Naive B cell (primary cell): ENCODE data around the gene CMSS1. TPM values are rescaled to one million over a fixed set of nuclear protein-coding genes. Genes with fewer than 3 reads are reported as not detected.

Source experiments
- ATAC-seq, 2 donors: fragments of 150-1000 bp; cut with Tn5 transposase; 2 replicates each; pipeline ENCODE4 v1.10.0; 2021; ENCODE audit warnings: low read depth in 2 of 2, mild to moderate bottlenecking in 2 of 2, moderate library complexity in 2 of 2
- DNase-seq: peaks from one replicate; pipeline ENCODE4 v3.0.0; 2022
- H3K27ac Mint-ChIP-seq, 6 donors: one replicate each; pipeline ENCODE4 v1.8.0; 2020 to 2022; ENCODE audit warnings: mild to moderate bottlenecking in 6 of 6, mixed read lengths in 6 of 6, moderate library complexity in 5 of 6, inconsistent platforms in 2 of 6
- H3K27me3 Mint-ChIP-seq, 3 donors: one replicate each; pipeline ENCODE4 v1.8.0; 2021 to 2022; ENCODE audit warnings: mixed read lengths in 3 of 3, mild to moderate bottlenecking in 1 of 3
- H3K36me3 Mint-ChIP-seq, 2 donors: one replicate each; pipeline ENCODE4 v1.8.0; 2020 to 2022; ENCODE audit warnings: mixed read lengths in 2 of 2, inconsistent platforms in 1 of 2, mild to moderate bottlenecking in 1 of 2
- H3K4me1 Mint-ChIP-seq, 3 donors: one replicate each; pipeline ENCODE4 v1.8.0; 2020 to 2022; ENCODE audit warnings: mixed read lengths in 3 of 3, inconsistent platforms in 1 of 3, mild to moderate bottlenecking in 1 of 3, moderate library complexity in 1 of 3
- H3K4me3 Mint-ChIP-seq, 8 donors: one replicate each; pipeline ENCODE4 v1.8.0; 2020 to 2022; ENCODE audit warnings: mild to moderate bottlenecking in 8 of 8, mixed read lengths in 8 of 8, moderate library complexity in 8 of 8, inconsistent platforms in 2 of 8
- H3K9me3 Mint-ChIP-seq, 7 donors: one replicate each; pipeline ENCODE4 v1.8.0; 2020 to 2022; ENCODE audit warnings: mixed read lengths in 7 of 7, mild to moderate bottlenecking in 5 of 7, inconsistent platforms in 2 of 7, moderate library complexity in 1 of 7
- polyA plus RNA-seq, 6 donors: library from polyadenylated mRNA; unstranded; fragments of 300-500 nt; fragmentation: Illumina TruSeq; gene quantifications; one replicate each; pipeline ENCODE4 v1.2.3, GENCODE V29; 2021; ENCODE audit warnings: low read depth in 6 of 6

The CMSS1 gene
- 10 to 100 TPM; 18.6 to 80.3 (median 26.7) TPM for polyA plus RNA-seq

DNA sequence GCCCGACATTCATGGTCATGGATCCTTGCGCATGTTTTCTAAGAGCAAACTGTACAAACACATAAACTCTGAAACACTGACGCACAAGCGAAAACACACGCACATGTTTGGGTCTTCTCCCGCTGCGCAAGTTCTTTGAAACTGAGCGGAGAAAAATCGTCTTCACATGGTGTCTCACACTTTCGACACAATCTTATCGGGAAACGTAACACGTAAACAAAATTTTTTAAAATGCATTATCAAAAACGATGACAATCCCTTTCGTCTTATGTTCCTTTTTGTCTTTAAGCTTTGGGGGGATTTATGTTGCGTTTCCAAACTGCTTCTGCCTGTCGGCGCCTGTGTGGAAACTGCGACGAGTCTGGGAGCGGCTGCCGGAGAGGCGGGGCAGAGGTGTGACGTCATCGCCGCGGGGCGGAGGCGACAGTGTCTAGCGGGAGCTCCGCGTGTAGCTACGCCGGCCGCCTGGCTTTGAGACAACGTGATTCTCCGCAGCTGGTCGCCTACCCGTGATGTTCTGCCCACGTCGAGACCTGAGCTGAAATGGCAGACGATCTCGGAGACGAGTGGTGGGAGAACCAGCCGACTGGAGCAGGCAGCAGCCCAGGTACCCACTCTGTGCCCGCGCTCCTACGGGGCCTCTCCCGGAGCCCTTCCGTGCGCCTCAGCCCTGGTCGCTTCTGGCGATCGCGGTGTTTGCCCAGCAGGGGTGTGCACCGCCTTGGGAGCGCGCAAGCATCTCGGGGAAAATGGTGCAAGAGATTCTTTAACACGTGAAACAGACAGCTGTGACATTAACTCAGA, at the start of gene CMSS1:
Gene CMSS1 (plus strand): TSS at position 426 of the 804 bp plus-strand sequence.
- ATAC-seq (peak; percentile 83 to 88), DNase-seq (peak; percentile 98)
- Mint-ChIP-seq H3K27ac (peak within 1 kb of the TSS; percentile 99 to 100 (median 99)), H3K4me1 (peaks cover 23 to 42% (median 26%) of the 10 kb centered on the region in 3 donors), H3K4me3 (peak within 1 kb of the TSS; percentile 94 to 99 (median 97)), H3K9me3 (no peaks in the 10 kb centered on the region), H3K27me3 (no peaks in the 10 kb centered on the region), H3K36me3 (no peaks in the 10 kb centered on the region)

GRCh38 chr3:99768126-99768525, 49.5 kb upstream of the CMSS1 start:
- Mint-ChIP-seq H3K27ac (no peak overlapping the region), H3K27me3 (peaks cover 7 to 19% (median 9%) of the 10 kb centered on the region in 3 donors), H3K4me3 (no peak overlapping the region), H3K4me1 (no peaks in the 10 kb centered on the region), H3K9me3 (no peaks in the 10 kb centered on the region), H3K36me3 (no peaks in the 10 kb centered on the region)
- DNase-seq (no peak), ATAC-seq (no peak)

DNA sequence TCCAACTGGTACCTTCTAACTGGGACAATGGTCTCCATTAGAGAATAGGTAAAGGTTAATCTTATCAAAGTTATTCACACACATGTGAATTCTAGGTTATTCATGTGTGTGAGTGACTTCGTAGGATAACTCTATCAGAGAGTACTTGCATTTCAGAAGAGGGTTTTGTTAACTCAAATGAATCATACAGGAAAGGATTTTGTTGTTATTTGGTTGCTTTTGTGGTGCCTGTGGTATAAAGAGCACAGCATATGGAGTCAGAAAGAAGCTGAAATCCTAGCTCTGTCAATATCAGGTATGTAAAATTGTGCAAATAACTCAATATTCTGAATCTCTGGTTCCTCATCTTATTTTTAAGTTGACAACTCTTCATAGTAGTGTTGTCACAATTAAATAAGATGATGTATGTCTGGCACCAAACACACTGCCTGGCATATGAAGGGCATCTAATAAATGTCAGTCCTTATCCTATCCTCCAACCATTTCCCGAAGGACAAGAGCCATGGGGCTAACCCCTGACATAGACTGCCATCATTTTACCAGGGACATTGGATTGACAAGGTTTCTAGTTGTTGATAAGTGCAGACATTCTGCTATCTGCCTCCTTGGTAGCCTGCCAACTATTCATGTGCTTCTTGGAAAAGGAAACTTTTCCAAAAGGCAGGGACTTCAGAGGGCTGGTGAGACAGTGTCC, 48.7 kb upstream of the CMSS1 start:
- H3K4me3 Mint-ChIP-seq: no peak overlapping the region

GRCh38 chr3:99772171-99772570, 45.5 kb upstream of the CMSS1 start:
- H3K27ac Mint-ChIP-seq: no peak overlapping the region
- DNase-seq (no peak), ATAC-seq (no peak)
- peaks cover 22 to 28% (median 22%) of the 10 kb centered on the region in 3 donors for H3K27me3 Mint-ChIP-seq
- no peaks in the 10 kb centered on the region for H3K4me1 Mint-ChIP-seq
- no peaks in the 10 kb centered on the region for H3K36me3 Mint-ChIP-seq
- H3K9me3 Mint-ChIP-seq: no peaks in the 10 kb centered on the region
- no peak overlapping the region for H3K4me3 Mint-ChIP-seq

More for the DNA sequence above, 48.7 kb upstream of the CMSS1 start:
- Mint-ChIP-seq H3K27me3 (peaks cover 7 to 19% (median 9%) of the 10 kb centered on the region in 3 donors), H3K9me3 (no peaks in the 10 kb centered on the region), H3K4me1 (no peaks in the 10 kb centered on the region), H3K27ac (no peak overlapping the region), H3K36me3 (no peaks in the 10 kb centered on the region)
- no peak for ATAC-seq
- DNase-seq: no peak

- Mint-ChIP-seq H3K4me3 (no peak overlapping the region), H3K9me3 (no peaks in the 10 kb centered on the region), H3K36me3 (no peaks in the 10 kb centered on the region), H3K27me3 (peaks cover 21 to 28% (median 27%) of the 10 kb centered on the region in 3 donors), H3K27ac (no peak overlapping the region), H3K4me1 (no peaks in the 10 kb centered on the region)
- no peak for ATAC-seq
- DNase-seq: no peak
Measured at GRCh38 chr3:99772671-99773070, 45.0 kb upstream of the CMSS1 start.

GRCh38 chr3:99774467-99774866, 43.2 kb upstream of the CMSS1 start:
- H3K4me1 Mint-ChIP-seq: no peaks in the 10 kb centered on the region
- no peaks in the 10 kb centered on the region for H3K9me3 Mint-ChIP-seq
- no peak for DNase-seq
- no peak for ATAC-seq
- H3K4me3 Mint-ChIP-seq: no peak overlapping the region
- no peak overlapping the region for H3K27ac Mint-ChIP-seq
- peaks cover 17 to 32% (median 29%) of the 10 kb centered on the region in 3 donors for H3K27me3 Mint-ChIP-seq
- H3K36me3 Mint-ChIP-seq: no peaks in the 10 kb centered on the region

- Mint-ChIP-seq H3K9me3 (no peaks in the 10 kb centered on the region), H3K4me3 (no peak overlapping the region)
Measured at GRCh38 chr3:99776516-99777209, 41.0 kb upstream of the CMSS1 start.

GRCh38 chr3:99777210-99777549, 40.5 kb upstream of the CMSS1 start:
- no peaks in the 10 kb centered on the region for H3K4me1 Mint-ChIP-seq
- no peaks in the 10 kb centered on the region for H3K36me3 Mint-ChIP-seq
- ATAC-seq: no peak
- DNase-seq: no peak
- peaks cover 15 to 41% (median 40%) of the 10 kb centered on the region in 3 donors for H3K27me3 Mint-ChIP-seq
- H3K9me3 Mint-ChIP-seq: no peaks in the 10 kb centered on the region
- H3K4me3 Mint-ChIP-seq: no peak overlapping the region
- no peak overlapping the region for H3K27ac Mint-ChIP-seq

More at GRCh38 chr3:99776516-99777209, 41.0 kb upstream of the CMSS1 start:
- no peak overlapping the region for H3K27ac Mint-ChIP-seq
- DNase-seq (no peak), ATAC-seq (no peak)
- H3K36me3 Mint-ChIP-seq: no peaks in the 10 kb centered on the region
- H3K4me1 Mint-ChIP-seq: no peaks in the 10 kb centered on the region
- peaks cover 12 to 37% (median 36%) of the 10 kb centered on the region in 3 donors for H3K27me3 Mint-ChIP-seq

GRCh38 chr3:99777708-99778107, 40.0 kb upstream of the CMSS1 start:
- H3K36me3 Mint-ChIP-seq: no peaks in the 10 kb centered on the region
- H3K9me3 Mint-ChIP-seq: no peaks in the 10 kb centered on the region
- DNase-seq: no peak
- no peak overlapping the region for H3K4me3 Mint-ChIP-seq
- no peak for ATAC-seq
- peaks cover 15 to 41% (median 40%) of the 10 kb centered on the region in 3 donors for H3K27me3 Mint-ChIP-seq
- no peaks in the 10 kb centered on the region for H3K4me1 Mint-ChIP-seq
- no peak overlapping the region for H3K27ac Mint-ChIP-seq

GRCh38 chr3:99780749-99781148, 36.9 kb upstream of the CMSS1 start:
- no peak for DNase-seq
- Mint-ChIP-seq H3K4me3 (no peak overlapping the region), H3K27me3 (peaks cover 25 to 46% (median 45%) of the 10 kb centered on the region in 3 donors), H3K36me3 (no peaks in the 10 kb centered on the region), H3K4me1 (no peaks in the 10 kb centered on the region), H3K9me3 (no peaks in the 10 kb centered on the region), H3K27ac (no peak overlapping the region)
- no peak for ATAC-seq

- no peaks in the 10 kb centered on the region for H3K4me1 Mint-ChIP-seq
Measured at GRCh38 chr3:99781761-99782160, 35.9 kb upstream of the CMSS1 start.

DNA sequence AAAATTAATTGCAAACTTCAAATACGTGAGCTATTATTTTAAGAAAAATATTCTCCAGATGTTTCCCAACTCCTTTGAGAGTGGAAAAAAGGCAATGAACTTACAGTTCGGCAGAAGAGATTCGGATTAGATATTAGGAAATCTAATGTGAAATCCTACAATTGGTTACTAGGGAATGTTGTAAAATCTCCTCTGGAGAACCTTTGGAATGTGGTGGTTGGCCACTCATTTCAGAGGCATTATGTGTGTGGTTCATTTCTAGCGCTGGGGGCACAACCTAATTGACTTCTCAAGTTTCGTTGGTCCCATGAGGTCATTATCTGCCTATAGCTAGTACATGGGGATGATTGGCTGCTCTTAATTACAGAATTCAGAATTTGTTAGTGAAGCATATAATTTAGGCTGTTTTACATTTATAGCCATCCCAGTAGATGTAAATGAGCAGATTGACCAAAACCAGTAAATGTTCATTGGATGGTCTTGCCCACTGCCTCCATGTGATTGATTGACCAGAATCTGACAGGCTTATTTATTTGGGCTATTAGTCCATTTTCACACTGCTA, 34.6 kb upstream of the CMSS1 start:
- Mint-ChIP-seq H3K36me3 (no peaks in the 10 kb centered on the region), H3K27me3 (peaks cover 28 to 41% (median 34%) of the 10 kb centered on the region in 3 donors), H3K4me1 (no peaks in the 10 kb centered on the region)

More at GRCh38 chr3:99781761-99782160, 35.9 kb upstream of the CMSS1 start:
- H3K4me3 Mint-ChIP-seq: no peak overlapping the region
- DNase-seq (no peak), ATAC-seq (no peak)
- no peaks in the 10 kb centered on the region for H3K9me3 Mint-ChIP-seq
- no peaks in the 10 kb centered on the region for H3K36me3 Mint-ChIP-seq
- H3K27me3 Mint-ChIP-seq: peaks cover 28 to 44% (median 43%) of the 10 kb centered on the region in 3 donors
- H3K27ac Mint-ChIP-seq: no peak overlapping the region

GRCh38 chr3:99789011-99789721, 28.5 kb upstream of the CMSS1 start:
- DNase-seq (no peak), ATAC-seq (peak; percentile 67 to 70)
- no peak overlapping the region for H3K27ac Mint-ChIP-seq
- no peak overlapping the region for H3K4me3 Mint-ChIP-seq
- no peaks in the 10 kb centered on the region for H3K4me1 Mint-ChIP-seq
- H3K36me3 Mint-ChIP-seq: no peaks in the 10 kb centered on the region
- H3K27me3 Mint-ChIP-seq: peaks cover 16 to 23% (median 18%) of the 10 kb centered on the region in 3 donors
- H3K9me3 Mint-ChIP-seq: no peaks in the 10 kb centered on the region

More for the DNA sequence above, 34.6 kb upstream of the CMSS1 start:
- Mint-ChIP-seq H3K9me3 (no peaks in the 10 kb centered on the region), H3K27ac (no peak overlapping the region), H3K4me3 (no peak overlapping the region)
- DNase-seq: no peak
- no peak for ATAC-seq
